DLD1 (cell line): Measurements from ENCODE around the gene RNF157.

Experiments used
- in situ Hi-C: cut with HindIII; loops from 2 replicates; pipeline ENCODE4 v1.10.0; 2017; ENCODE audit warnings: low sequenced_read_pairs

The RNF157 gene

DNA sequence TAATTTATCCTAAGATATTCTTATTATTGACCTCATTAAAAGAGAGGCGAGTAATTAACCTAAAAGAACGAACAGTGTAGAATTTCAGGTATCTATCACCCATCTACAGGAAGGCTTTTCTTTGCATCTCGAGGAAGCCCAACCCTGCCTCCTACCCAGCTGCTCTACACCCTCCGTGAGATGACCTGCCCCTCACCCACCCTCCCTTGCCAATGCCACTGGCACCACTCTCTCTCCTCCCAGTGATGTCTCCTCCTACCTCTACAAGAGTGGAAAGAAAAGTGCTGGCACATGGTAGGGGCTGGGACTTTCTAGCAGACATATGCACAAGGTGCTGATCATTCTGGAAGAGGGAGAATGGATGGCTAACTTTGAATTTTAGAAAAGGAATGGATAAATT, 76.4 kb downstream of the RNF157 start:
- in situ Hi-C loops, result no loop called here

DNA sequence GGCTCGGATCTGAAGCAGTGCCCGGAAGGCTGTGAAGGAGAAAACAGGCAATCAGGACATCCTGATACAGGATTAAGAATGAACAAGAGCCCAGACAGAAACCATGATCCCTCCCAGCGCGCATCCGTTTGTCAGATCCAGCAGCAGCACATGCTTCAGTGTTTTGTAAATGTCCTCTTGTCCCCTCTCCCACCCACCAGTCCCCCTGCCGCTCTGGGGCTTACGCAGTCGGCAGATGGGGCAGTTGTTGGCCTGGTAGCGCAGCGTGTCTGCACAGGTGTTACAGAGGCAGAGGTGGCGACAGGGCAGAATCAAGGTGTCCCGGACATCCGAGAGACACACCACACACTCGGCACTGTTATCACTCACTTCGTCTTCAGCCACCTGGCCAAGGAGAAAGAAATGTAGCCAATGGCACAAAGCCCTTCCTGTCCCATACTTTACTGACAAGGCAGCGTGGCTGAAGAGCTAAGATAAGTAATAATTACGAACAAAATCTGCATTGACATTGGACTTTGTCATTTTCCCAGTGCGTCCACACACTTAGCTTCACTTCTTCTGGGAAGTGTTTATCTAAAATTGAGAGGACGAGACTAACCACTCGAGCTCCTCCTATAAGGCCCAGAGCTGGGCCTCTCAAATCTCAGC, 78.5 kb downstream of the RNF157 start:
- in situ Hi-C loops, result no loop called here

DNA sequence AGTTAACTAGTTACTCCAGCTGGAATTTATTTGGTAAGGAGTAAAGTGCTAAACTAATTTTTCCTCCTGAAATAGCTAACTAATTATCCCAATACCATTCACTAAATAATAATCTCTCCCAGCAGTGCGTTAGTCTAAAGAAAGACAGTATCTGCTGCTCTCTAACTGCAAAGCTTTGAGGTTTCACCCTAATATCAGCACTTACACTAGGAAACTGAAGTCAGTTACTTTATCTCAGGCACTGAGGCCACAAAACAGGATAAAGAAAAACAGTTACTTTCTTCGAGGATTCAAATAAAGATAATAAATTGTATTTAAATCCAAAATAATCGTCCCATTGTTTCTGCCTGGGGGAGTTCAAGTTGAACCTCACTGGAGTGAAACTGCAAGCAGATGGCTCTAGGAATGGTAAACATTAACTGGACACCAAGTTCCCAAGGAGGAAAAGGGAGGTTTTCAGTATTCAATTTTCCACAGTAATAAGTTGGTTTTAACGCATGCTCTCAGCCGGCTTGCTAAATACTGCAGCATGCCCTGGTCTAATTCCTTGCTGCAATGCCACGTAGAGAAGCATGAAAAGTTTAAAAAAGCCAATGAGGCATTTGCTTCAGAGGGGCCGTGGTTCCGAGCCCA, 79.3 kb downstream of the RNF157 start:
- in situ Hi-C loops, result no loop called here

DNA sequence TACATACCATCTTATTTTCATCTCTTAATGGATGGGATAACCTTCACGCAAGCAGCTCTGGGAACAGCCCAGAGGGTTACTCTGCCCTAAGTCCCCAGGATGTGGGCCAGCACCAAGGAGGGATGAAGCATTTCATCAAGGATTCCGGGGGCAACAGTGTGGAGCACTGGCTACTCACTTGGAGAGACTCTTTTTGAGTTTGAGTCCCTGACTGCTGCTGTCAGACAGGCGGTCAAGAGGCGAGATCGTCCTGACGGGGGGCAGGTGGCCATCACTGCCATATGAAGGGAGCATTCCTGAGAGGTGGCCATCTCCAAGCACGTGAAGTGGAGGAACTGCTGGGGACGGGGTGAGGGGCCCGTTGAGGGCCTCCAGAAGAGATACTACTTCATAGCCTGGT, 81.1 kb downstream of the RNF157 start:
- in situ Hi-C loops, result no loop called here

DNA sequence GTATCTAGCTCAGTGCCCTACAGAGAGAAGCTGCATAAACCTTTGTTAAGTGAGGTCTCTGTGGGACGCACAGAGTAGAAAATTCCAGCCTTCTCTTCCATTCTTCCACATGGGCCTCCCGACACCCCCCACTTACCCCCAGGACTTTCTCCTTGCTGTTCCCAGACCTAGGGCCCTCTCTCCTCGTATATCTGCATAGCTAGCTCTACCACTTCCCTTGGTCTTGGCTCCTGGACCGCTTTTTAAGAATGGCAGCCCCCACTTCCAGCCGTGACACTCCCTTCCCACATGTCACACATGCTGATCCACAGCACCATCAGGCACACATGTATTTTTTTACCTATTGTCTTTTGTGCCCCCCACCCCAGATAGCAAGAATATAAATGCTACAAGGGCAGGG, 82.5 kb downstream of the RNF157 start:
- in situ Hi-C loops, result no loop called here

DNA sequence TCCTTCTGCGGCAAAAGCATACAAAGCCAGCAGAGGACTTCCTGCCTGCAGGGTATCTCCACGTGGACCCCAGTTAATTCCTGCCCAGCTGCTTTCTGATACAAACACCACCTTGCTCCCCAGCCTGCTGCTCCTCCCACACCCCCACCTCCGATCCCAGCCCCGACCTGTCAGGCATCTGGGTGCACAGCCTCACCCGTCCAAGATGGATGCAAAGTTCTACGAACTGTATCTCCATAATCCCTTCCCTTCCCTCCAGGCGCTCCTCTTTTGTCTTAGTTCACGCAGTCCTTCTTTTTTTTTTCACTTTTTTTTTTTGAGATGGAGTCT, 83.7 kb downstream of the RNF157 start:
- in situ Hi-C loops, result no loop called here

DNA sequence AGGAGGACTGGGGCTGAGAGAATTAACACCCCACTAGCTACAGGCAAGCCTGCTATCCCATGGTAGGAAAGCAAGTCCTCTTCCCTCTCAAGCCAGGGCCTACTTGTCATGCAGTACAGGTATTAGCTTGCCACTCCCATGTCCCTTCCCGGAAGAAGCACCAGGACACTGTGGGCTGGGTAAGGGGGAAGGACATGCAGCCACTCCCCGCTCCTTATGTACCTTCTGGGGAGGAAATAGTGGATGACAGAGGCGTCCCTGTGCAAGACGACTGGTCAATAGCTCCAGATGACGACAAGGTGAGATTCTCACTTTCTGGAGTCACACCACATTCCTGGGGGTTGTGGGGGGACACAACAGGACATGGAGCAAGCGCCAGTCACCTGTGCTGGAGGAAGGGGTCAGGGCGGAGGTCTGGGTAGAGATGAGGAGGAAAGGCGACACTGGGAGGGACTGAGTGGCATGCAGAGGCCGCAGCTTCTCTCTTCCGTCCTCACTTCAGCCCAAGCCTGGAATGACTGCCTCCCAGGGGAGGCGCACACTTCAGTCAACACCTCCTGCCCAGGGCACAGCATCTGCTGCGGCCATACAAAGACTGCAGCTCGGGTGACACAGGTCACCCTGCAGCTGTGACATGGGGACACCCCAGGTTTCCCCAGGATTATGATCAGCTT, 84.2 kb downstream of the RNF157 start:
- in situ Hi-C loops, result no loop called here

DNA sequence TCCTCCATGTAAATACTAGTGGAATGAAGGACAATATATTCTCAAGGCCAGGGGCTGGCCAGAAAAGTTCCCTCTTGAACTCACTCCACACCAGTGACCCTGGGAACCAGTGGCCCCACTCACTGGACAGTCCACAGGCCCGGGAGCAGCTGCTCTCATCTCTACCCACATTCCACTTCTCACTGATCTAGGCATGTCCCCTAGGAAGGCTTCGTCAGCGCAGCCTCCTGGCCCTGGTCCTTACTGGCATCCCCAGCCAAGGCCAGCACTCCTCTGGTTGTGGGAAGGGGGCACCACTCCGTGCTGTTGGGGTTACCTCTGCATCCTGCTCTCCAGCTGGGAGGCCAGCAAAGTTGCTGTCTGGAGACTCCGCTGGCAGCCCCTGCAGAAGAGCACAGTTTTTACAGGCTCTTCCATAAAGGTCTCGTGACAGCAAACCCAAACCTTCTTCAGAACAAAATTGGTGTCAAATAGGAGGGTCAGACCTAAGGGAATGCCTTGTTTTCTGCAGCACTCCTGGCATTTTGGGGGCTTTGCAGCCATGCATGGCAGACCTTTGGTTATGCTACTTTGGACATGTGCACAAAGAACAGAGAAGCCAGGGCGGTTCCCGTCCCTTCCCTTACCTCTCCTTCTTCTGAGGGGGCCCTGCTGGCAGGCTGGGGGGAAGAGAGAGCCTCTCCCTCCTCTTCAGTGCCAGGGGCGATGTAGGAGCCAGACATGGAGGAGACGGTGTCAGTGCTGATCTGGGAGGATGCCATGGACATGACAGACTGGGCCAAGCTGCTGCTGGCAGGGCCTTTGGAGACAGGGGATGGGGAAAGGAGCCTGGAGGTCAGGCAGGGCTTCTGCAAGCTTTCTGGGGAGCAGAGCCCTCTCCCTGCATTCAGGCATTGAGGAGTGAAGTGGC, 85.1 kb downstream of the RNF157 start:
- in situ Hi-C loops, result no loop called here

DNA sequence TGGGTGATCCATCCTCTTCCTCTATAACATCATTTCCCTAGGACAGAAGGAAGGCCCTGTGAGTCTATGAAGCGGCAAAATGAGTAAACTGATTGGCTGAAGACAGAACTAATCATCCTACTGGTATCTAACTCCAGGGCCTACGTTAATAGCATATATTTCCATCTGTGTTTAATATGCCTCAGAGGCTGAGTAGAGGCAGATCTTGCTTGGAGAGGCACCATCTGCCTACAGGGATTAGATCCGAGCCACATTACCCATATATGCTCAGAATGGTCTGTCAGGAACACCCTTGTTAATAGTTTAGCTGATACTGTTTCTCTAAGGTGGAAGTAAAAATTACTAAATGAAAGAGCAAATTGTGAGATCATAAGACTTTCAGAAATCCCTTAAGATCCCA, 86.0 kb downstream of the RNF157 start:
- in situ Hi-C loops, result no loop called here

DNA sequence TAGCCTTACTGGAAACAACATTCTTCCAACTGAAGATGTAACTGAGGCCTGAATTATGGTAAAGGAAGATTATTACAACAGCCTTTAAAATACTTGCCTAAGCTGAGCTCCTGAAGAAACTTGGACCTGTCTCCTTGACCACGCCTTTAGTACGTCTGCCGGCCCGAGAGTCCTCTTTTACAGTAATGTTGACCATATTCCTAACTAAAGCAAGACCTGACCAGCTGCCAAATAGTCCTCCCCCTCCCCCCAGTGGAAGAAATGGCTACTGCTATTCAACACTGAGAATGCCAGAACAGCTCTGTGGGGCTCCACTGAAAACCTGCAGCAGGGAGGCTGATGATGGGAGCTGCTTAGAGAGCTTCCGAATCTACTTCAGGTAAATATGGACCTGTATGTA, 86.7 kb downstream of the RNF157 start:
- in situ Hi-C loops, result no loop called here

DNA sequence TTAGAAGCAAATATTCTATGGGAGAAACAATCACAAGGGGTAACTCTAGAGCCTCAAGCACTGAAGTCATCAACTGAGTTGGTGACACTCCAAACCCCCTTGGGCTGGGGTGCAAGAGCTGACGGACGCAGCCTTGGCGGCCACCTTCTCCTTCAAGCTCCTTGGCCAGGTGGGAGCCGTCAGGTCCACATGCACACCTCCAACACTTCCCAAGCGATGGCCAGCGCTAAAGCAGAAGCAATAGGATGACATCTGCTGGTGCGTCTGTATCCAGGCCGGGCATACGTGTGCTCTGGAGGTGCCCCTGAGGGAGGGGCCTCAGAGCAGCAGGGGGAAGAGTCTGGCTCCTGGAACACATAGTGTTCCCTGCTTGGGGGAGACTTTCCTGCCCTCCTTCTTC, 87.1 kb downstream of the RNF157 start:
- in situ Hi-C loops, result no loop called here

DNA sequence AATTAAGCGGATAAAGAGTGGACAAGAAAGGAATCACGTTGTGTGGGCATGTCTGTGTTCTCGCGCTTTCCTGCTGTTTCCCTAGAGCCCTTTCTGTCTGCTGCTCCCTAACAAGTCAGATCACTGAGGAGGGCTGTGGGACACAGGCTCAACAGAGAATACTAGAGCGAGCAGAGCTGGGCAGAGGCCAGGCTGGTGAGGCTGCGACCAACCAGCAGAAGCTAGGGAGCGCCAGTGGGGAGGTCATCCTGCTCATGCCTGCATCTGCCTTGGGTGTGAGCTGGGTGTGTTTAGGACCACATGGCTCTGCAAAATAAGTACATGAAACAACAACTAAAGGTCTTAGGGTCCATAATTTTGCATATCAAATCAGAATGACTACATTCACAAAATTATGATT, 87.7 kb downstream of the RNF157 start:
- in situ Hi-C loops, result no loop called here

DNA sequence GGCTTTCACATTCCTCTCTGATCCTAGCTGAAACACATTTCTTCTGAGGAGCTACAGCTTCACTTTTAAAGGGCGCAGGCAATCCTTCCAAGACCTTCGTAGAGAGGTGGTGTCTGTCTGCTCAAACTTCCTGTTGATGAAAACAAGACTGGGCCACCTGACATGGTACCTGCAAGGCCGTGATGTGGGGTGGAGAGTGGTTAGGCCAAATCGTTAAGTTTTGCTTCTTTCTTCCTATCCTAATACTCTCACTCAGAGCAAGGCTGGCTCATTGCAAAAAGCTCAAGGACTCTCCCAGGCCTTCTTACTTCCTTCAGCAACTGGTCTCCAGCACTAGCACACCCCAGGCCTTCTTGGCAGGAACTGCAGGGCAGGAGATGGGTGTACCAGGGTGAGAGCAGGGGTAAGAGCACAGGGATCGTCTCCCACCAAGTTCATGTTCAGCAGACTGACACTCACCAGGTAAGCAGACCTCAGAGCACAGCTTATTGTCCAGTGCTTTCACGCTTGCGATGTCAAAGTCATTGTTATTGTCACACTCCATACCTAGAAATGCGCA, 88.3 kb downstream of the RNF157 start:
- in situ Hi-C loops, result no loop called here

DNA sequence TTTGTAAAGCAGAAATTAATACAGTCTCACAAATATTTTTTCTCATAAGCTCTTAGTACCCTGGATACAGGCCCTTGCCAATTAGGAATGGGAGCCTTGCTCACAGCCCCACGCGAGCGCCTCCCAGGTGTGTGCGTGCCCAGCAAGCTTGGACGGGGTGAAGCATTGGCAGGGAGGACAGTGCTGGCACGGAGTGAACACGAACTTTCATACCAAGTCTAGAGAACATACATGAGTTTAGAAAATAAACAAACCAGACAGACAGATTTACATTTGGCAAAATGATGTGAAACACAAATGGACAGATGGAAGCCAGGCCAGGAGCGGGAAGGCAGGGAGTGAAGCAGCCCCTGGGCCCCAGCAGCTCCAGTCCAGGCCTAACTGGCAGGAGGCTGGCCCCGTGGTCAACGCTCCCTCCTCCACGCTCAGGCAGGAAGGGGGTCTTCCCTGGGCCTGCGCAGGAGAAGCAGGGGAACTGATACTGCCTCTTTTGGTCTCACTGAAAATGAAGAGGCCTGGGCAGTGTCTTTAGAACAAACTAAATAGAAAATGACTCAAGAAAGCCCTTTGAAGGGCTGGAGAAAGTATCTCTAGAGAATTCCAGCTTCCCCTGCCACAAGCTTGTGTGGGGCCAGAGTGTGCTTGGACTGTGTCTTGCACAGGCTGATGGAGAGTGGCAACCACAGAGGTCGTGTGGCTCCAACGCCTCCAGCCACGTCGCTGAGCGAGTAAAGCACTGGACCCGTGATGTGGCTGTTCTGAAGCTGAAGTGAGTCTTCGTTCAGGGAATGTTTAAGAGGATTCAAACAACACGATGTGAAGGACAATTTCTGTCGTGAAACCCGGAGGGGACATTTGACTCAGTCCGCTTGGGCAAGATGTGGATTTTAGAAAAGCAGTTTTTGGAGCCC, 89.3 kb downstream of the RNF157 start:
- in situ Hi-C loops, result no loop called here

DNA sequence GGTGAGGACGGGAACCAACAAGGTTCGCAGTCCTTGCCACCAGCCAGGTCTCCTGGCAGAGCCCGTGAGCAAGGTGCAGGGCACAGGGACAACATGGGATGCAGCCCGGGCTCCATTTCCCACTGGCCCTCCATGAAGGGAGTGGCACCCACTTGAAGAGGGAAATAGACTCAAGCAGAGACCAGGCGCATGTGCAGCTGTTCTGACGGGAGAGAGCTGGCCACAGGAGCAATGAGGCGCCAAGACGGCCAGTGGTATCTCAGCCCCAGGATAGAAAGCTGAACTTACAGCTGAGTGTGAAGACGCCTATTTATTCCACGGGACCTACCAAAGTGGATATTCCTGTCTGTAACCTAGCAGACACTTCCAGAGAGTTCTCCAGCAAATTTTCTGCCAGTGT, 91.1 kb downstream of the RNF157 start:
- in situ Hi-C loops, result no loop called here

DNA sequence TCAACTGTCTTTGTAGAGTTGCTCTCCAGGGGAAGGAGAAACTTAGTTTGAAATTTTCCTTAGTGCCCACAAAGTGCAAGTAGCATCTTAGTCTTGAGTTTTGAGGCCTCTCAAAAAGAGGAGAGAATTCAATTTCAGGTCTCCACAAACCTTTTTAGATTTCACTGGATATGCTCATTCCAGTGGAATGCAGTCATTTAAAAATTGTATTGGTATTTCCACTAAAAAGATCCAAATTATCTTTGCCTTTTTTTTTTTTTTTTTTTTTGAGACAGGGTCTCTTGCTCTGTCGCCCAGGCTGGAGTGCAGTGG, 92.3 kb downstream of the RNF157 start:
- in situ Hi-C loops, result no loop called here

DNA sequence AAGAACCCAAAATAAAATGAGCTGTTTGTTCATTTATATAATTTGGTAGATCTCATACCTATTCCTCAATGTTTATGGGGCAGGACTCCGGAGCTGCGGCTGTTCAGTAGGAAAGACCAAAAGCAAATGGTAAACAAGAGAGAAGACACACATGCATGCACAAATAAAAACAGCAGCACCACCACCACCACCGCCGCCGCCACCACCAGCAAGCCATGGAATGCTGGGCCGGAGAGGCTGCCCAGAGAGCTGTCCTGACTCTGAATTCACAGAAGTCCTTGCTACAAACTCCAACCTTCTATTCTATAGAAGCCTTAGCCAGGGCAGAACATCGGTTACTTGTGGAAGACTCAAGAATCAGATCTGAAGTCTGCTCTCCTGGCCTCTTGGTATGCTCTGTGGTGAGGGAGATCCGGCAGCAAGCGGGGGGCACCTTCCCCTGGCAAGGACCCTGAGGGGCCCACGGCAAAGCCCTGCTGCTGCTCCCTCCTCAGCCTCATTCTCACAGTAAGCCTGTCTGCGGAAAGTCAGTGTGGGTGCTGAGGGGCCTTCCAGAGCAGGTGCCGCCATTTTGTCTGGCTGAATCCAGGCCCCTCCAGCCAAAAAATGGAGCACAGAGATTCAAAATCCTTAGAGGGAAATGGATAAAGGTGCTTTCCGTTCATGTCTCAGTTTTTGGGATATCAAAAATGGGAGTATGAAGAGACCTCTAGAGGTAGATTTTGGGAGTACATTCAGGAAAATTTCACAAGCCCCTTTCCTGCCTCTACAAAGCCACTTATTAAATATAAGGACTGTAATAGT, 92.9 kb downstream of the RNF157 start:
- in situ Hi-C loops, result no loop called here

DNA sequence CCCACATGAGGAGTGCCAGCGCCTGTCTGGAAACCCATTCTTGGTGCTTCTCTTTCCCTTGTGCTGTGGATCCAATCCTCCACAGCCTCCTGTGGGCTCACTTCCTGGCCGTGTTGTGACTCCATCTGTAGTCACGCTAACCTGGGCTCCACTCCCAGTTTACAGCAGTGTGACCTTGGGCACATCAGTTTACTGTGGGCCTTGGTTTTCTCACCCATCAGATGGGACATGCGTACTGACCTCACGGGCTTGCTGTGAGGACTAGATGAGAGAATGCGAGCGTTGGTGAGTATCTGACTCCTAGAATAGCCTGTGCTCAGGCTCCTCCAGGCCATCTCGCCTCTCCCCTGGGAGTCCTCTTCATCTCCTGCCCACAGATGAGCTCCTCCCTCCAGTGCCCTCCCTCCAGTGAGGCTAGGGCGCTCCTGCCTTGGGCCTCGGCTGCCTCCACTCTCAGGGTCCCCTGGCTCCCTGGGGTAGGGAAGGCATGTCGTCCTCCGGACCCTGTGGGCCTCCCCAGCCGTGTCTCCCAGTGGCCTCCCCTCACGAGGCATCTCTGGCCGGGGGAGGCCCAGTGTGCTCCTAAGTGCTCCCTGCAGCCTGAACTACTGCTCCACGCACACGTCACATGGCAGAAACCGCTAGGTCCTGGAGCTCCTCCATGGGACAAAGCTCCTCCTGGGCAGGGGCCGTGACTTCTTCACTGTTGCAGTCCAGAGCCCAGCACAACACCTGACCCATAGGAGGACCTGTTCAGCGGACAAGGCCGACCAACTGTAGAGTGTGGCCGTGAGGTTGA, 94.0 kb downstream of the RNF157 start:
- in situ Hi-C loops, result no loop called here
